GM19043 (cell line): ENCODE results near the gene MOB1A.
"Not testable (repeated sequence)": the region's sequence is repeated elsewhere in the genome, so short reads cannot be mapped to it uniquely, and the experiment has no call there.

Experiments
- ATAC-seq: cut with Tn5 transposase; IDR thresholded peaks from one replicate; pipeline ENCODE4 v1.9.1; 2021; ENCODE audit warnings: low read depth; ENCODE audit not compliant: unreplicated experiment

MOB1A gene

DNA sequence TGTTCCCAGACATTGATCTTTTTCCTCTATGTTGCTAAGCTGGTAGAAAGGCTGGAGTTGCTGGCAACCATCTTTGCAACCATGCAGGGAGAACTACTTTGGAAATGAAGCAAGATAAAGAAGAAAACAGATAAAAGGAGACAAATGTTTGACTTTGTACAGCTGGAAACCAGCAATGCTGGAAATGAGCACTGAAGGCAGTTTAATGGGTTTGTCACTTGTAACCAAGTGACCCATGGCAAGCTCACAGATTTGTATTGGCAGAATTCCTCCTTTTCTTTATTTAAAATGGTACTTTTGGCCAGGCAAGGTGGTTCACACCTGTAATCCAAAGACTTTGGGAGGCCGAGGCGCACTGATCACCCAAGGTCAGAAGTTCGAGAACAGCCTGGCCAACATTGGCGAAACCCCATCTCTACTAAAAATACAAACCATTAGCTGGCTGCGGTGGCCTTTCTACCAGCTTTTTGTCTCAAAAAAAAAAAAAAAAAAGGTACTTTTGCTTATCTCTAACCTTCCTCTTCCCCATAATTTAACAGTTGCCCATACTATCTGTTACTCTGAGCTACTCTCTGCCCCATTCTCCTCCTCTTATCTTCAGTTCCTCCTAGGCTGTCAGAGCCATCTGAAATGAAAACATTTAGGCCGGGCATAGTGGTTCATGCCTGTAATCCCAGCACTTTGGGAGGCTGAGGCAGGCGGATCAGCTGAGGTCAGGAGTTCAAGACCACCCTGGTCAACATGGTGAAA is 28.9 kb downstream of the MOB1A start:
- ATAC-seq = no peak

GRCh38 chr2:74149247-74149525 is 29.5 kb downstream of the MOB1A start:
- no peak for ATAC-seq

- no peak for ATAC-seq
These were observed 30.0 kb downstream of the MOB1A start for GRCh38 chr2:74148457-74149246.

DNA sequence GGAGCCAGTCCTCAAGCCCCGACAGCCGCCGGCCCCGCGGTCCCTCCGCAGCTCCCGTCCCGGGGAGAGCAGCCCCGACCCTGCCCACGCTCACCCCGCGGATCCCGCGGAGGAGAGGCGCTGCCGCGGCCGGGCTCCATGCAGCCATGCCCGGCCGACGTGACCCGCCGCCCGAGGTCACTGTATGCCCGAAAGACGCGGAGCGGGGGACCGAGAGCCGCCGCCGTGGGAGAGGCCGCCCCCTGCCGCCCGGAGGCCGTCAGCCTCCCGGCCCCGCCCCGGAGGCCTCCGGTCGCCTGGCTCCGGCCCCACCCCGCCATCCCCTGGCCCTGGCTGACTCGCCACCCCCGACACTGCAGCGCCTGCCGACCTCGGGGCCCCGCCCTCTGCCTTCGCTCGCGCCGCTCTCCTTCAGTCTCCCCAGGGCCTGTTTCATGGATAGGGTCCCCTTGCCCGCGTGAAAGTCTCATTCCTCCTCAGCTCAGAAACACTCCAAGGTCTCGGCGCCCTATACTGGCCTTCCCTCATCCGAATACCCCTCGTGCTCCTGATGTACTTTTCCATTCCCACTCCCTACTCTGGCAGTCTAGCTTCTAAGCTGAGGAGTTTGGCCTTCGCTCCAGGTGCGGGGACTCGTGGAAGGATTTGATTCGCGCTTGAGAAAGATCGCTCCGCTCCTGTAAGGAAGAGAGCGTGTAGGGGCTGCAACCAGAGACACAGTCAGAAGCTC is 30.8 kb downstream of the MOB1A start, which contains the start of gene BOLA3:
TSS of gene BOLA3 (minus strand) at position 186 of the 730 bp plus-strand sequence. CDS start at position 148, 38 bp downstream.
- ATAC-seq = peak; percentile 89

DNA sequence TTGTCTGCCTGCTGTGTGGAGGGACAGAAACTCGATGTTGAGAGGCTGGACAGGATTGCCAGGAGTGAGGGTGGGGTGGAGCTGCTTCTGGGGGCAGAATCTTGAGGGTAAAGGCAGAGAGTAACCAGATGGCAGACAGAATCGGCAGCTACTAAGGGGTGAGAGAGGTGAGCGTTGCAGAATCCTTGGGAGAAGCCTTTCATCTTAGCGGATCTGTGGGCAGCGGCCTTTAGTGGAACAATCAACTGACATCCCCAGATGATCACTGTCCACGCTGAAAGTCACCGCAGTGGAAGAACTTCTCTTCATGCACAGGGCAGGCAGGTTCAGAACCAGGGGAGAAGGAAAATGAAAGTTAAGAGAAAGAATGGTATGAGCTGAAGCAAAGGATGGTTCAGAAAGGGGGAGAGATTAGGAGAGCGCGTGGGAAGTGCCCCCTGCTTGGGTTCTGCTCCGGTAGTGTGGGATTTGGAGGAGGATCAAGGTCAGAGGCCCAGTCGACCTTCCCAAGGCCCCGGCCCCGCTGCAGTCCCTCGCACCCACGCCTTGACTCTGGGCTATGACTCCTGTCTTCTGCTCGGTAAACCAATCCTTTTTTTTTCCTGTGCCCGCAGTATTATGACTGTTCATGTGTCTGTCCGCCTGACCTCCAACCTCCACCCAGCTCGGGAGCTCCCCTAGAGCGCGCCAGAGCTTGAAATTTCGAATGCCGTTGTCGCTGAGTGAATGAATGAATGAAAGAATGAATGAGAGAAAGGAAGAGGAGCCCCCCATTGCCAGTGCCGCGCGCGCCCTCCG is 31.6 kb downstream of the MOB1A start:
- peak; percentile 22 for ATAC-seq

- ATAC-seq = no peak
These were observed 36.3 kb downstream of the MOB1A start for GRCh38 chr2:74142340-74142739.

DNA sequence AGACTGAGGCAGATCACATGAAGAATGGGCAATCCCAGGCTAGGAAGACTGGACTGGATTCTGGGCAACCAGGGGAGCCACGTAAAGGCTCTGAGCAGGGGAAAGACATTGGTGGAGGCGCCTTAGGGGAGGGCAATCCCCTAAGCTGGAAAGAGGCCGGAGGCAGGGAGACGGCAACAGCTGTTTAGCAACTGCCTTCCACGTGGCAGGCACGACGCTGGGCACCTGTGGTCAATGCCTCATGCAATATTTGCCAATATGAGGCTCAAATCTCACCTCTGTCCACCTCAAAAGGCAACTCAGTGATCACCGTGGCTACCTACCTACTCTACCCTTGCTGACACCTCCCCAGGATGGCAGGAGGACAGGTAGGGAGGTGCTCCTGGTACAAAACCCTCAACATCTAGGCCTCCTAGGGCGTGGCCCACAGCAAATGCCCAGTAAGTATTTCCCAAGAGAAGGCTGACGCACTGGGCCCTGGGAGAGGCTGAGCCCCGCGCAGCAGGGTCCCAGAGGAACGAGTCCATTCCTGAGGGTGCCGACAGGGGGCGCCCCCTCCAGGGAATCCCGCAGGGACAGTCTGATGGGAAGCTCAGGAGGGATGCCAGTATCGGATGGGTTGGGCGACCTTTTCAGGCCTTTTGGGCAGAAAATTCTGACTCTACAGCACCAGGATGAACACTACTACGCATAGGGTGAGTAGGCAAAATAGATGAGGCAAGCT is 39.9 kb downstream of the MOB1A start:
- no peak for ATAC-seq

GRCh38 chr2:74137651-74138599 is 40.8 kb downstream of the MOB1A start:
- ATAC-seq = no peak

GRCh38 chr2:74131901-74132300 is 46.8 kb downstream of the MOB1A start:
- no peak for ATAC-seq

GRCh38 chr2:74130211-74130995 is 48.3 kb downstream of the MOB1A start:
- no peak for ATAC-seq

DNA sequence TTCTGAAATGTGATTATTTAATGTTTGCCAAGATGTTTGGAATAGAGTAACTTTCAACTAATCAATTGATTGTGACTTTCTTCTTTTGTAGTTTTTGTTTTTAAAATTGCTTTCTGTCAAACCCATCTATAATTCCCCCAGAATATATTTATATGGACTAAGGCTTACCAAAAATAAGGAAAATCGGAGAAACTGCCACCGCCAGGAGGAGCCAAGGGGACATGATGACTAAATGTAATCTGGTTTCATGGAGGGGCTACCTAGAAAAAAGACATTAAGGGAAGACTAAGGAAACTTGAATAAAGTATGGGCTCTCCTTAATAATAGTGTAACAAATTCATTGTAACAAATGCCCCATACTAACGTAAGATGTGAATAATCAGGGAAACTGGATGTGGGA is 50.5 kb downstream of the MOB1A start:
- ATAC-seq = no peak

DNA sequence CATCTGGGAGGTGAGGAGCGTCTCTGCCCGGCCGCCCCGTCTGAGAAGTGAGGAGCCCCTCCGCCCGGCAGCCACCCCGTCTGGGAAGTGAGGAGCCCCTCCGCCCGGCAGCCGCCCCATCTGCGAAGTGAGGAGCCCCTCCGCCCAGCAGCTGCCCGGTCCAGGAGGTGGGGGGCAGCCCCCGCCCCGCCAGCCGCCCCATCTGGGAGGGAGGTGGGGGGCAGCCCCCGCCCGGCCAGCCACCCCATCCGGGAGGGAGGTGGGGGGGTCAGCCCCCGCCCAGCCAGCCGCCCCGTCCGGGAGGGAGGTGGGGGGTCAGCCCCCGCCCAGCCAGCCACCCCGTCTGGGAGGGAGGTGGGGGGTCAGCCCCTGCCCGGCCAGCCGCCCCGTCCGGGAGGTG is 54.7 kb downstream of the MOB1A start:
- not testable (repeated sequence) for ATAC-seq

GRCh38 chr2:74121846-74122245 is 56.8 kb downstream of the MOB1A start:
- ATAC-seq = not testable (repeated sequence)

DNA sequence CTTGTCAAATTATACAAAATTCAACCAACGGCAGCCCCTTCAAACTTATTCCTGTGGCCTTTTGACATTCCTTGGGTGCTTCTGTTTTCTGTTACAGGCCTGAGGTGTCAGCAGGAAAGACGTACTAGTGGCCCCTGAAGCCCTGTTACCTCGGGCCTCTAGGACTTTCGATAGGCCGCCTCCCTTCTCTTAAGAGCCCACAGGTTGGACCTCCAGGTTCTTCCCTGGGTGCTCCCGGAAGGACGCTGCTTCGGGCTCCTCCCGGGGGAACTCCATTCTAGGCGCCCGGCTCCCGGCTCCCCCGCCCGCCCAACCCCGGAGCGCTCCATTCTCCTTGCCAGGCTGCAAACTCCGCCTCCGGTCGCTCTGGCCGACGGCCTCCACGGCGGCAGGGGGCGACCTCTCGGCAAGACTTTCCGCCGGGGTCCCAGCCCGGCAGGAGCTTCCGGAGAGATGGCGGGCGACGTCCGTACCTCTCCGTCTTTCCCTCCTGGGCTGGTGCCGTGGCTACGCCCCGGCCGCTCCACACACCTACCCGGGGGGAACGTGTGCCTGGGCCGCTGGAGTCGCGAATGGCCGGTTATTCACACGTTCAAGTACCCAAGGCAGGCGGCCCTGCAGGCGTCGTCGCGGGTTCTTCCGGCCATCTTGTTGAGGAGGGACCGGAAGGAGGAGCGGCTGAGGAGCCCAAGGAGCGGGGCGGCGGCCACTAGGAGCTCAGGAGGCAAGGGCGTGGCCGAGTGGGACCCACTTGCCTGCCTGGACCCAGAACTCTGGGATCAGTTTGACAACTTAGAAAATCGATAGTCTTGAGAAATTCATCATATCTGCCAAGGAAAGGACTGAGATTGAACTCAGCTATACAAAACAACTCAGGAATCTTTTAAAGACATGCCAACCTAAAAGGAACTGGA is 58.5 kb downstream of the MOB1A start:
- ATAC-seq = peak; percentile 90

- ATAC-seq = no peak
These were observed 59.3 kb downstream of the MOB1A start for GRCh38 chr2:74119339-74119738.

DNA sequence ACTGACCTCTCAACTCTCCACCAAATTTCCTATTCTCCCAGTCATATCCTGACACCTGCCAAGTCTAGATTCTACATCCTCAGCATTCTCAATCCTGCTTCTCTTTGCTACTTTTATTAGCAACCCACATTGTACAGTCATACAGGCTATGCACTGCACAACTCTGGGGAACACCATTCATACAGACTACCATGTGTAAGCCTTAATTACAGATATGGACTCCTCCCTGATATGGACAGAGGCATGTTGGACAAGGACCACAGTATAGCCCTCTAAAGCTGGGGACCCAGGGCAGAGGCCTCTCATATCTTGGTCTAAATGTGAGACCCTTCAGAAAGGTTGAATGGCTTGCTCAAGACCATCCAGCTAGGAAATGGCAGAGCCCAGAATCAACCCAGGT is 67.3 kb downstream of the MOB1A start:
- no peak for ATAC-seq

DNA sequence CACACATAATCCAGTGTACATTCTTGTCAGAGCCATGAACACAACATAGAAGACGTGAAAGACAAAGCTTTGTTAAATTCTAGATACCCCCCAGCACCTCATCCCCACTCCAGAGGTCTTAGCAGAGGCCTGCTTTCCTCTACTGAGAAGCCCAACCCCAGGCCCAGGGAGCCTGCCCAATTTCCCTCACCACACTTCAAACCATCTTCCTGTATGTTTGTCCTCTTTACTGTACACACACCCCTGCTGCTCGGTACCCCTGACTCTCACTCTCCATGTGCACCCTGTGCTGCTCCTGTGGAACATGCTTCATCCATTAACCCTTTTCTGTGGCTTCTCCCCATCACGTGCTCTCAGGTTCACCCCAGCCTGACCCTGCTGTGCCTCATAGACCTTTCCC is 68.1 kb downstream of the MOB1A start:
- ATAC-seq = no peak
